GM23338 (cell line): ENCODE measurements around the gene CRYBA1.

Experiments
- CREB1 ChIP-seq: fragments of 250-450 bp; sonication (Bioruptor Pico); IDR thresholded peaks from 2 replicates; pipeline ENCODE4 v1.5.0; 2020; ENCODE audit warnings: low read depth, mild to moderate bottlenecking, moderate library complexity
- CTCF ChIP-seq, 2 experiments: fragments of 200-600 bp in 1 of 2; sonication (generic) in 1 of 2; conservative IDR thresholded peaks; 2 replicates each; pipeline versions ENCODE4 v1.5.1 to v1.6.1; 2016 to 2017; ENCODE audit warnings: antibody characterized with exemption in 2 of 2, low read depth in 2 of 2, mild to moderate bottlenecking in 2 of 2, moderate library complexity in 1 of 2

- no peak for TF ChIP-seq CTCF (conservative IDR thresholded peaks at IDR 0.05; ENCODE audit: low read depth in 2 of 2)
- no peak for TF ChIP-seq CREB1
Observed at GRCh38 chr17:29250666-29251065, 4.0 kb downstream of the CRYBA1 start.
